CD4-positive, alpha-beta T cell treated with Interleukin-15 for 4 hours (primary cell): ENCODE results near the gene ERBB3.
"Not testable (repeated sequence)": the region's sequence is repeated elsewhere in the genome, so short reads cannot be mapped to it uniquely, and the experiment has no call there.

Experiments
- DNase-seq: peaks from one replicate; pipeline ENCODE4 v3.0.0-alpha.2; 2020; ENCODE audit warnings: low spot score

ERBB3 gene

GRCh38 chr12:56116267-56117081 lies 36.5 kb downstream of the ERBB3 start, which contains the start of gene RPL41:
RPL41 (plus strand) TSS chr12:56116633.
- DNase-seq = peak; percentile 94

DNA sequence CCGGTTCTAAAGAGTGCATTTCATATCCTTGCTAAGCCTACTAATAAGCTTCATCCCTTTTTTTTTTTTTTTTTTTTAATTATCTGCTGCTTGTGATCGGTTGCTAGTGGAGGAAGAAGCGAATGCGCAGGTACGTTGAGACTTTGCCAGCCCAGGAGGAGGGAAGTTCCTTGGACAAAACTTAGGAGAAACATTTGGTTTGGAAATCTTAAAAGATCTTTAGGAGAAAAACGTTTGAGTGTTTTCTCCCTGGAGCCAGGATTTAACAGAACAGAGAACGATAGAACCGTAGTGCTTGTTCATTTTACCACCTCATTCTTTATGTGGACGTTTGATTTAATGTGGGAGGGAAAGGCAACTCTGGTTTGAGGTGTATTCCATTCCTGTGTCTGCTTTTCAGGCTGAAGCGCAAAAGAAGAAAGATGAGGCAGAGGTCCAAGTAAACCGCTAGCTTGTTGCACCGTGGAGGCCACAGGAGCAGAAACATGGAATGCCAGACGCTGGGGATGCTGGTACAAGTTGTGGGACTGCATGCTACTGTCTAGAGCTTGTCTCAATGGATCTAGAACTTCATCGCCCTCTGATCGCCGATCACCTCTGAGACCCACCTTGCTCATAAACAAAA lies 37.2 kb downstream of the ERBB3 start:
- DNase-seq = not testable (repeated sequence)

DNA sequence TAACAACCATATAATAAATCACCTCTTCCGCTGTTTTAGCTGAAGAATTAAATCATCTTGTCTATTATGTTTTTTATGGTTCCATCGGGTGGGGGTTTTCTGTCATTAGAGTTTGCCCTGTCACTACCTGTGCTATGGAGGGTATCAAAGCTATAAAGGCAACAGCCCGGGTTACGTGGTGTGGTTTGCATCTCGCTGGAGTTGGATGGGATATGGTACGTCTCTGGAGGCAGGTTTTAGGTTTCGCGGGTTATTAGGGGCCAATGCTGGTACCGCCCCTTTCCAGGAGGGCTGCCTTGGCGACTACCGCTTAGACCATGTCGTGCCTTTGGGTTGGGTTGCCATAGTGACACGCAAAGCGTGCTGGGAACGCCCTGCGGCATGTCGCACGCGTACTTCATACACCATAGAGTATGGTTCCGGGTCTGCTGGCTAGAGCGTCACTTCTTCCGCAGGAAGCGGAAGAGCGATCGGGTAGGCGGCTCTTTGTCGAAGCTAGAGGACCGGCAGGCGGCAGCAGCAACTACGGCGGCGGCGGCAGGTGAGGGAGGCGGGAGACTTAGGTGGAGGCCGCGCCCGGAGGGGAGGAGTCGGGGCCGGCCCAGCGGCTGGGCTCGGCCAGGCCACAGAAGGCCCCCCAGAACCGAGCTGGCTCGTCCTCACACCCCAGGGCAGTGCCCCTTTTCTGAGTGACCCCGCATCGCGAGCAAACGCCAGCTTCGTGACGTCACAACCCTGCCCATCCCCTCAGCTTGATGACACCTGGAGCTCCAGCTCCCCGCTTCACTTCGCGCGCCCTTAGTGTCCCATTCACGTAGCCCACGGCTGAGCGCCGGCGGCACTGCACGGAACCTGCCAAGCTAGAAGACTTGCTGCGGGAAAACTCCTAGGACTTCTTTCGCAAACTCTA lies 38.1 kb downstream of the ERBB3 start, which contains the start of gene ZC3H10:
TSS of gene ZC3H10 (plus strand) at position 489 of the 910 bp plus-strand sequence. CDS start 2,297 bp downstream, outside the sequence.
- DNase-seq = peak; percentile 99

DNA sequence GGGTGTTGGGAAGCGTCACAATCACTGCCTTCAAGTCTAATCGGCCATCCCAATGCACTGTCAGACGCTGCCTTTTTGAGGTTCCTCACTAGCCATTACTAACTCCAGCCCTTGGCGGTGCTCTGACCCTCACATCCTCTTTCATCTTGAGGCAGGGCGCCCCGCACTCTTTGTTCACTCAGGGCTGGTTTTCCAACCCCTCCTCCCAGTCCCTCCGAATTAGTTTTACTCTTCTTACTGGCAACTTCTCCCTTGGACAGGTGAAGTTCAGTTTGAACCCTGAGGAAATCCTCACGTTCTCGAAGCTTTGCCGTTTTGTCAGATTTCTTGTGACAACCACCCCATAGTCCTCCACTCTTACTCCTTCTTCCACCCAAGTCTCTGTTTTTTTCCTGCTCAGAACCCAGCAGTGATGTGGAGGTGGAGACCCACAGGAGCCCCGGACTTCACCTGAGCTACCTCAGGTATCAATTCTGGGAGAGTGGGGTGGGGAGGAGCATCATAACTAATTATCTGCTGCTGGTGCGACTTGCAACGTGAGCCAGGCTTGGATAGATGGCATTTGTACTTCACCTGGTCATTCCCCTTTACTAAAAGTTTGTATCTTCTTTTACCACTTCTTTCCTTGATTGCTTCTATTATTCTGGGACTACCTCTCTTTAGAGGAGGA lies 38.9 kb downstream of the ERBB3 start:
- no peak for DNase-seq

GRCh38 chr12:56119361-56119796 lies 39.4 kb downstream of the ERBB3 start:
- DNase-seq = peak; percentile 74

- no peak for DNase-seq
Observed at GRCh38 chr12:56120158-56120846, 40.3 kb downstream of the ERBB3 start.

DNA sequence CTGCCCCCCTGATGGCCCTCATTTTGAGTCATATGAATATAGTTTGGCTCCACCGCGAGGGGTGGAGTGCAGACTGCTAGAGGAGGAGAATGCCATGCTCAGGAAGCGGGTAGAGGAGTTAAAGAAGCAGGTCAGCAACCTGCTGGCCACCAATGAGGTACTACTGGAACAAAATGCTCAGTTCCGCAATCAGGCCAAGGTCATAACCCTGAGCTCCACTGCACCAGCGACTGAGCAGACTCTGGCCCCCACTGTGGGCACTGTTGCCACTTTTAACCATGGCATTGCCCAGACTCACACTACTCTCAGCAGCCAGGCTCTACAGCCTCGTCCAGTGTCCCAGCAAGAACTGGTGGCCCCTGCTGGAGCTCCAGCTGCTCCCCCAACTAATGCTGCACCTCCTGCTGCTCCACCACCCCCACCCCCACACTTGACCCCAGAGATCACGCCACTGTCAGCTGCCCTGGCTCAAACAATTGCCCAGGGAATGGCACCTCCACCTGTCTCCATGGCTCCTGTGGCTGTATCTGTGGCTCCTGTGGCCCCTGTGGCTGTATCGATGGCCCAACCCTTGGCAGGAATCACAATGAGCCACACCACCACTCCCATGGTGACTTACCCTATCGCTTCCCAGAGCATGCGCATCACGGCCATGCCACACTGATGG lies 41.4 kb downstream of the ERBB3 start:
- DNase-seq = no peak

DNA sequence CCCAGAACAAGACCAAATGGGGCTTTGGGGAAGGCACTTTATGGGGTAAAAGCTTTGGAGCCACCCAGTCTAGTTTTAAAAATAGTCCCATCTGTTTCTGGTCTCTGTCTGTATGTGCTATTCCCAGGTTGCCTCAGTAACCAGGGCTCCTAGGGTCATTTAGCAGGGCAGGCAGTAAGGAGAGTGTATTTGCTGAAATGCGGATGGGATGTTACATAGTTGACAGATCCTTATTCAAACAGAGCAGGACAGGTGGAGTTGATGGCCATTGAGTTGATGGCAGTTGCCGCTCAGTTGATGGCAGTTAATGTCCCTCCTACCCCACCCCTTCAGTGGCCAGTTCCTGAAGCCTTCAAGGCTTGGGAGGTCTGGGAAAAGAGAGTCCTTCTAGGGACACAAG lies 42.7 kb downstream of the ERBB3 start:
- DNase-seq = no peak

DNA sequence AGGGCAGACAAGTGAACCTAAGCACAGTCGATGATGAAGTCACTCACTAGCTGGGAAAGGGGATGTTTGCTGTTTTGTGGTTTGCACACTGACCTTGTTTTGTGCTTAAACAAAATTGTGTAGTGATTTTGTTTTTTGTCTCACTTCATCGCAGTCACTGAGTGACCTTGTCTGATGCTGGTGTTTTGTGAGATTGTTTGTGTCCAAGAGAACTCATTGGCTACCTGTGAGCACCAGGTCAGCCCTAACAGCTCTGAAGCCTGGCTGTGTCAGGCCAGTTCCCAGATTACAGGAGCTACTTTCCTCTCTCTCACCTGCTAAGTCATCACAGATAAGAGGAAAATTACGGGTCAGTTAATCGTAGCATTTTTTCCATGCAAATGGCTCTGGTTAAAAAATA lies 44.2 kb downstream of the ERBB3 start:
- no peak for DNase-seq

- no peak for DNase-seq
Observed at GRCh38 chr12:56126732-56127239, 46.8 kb downstream of the ERBB3 start.

- DNase-seq = no peak
Observed at GRCh38 chr12:56127485-56127887, 47.5 kb downstream of the ERBB3 start.

DNA sequence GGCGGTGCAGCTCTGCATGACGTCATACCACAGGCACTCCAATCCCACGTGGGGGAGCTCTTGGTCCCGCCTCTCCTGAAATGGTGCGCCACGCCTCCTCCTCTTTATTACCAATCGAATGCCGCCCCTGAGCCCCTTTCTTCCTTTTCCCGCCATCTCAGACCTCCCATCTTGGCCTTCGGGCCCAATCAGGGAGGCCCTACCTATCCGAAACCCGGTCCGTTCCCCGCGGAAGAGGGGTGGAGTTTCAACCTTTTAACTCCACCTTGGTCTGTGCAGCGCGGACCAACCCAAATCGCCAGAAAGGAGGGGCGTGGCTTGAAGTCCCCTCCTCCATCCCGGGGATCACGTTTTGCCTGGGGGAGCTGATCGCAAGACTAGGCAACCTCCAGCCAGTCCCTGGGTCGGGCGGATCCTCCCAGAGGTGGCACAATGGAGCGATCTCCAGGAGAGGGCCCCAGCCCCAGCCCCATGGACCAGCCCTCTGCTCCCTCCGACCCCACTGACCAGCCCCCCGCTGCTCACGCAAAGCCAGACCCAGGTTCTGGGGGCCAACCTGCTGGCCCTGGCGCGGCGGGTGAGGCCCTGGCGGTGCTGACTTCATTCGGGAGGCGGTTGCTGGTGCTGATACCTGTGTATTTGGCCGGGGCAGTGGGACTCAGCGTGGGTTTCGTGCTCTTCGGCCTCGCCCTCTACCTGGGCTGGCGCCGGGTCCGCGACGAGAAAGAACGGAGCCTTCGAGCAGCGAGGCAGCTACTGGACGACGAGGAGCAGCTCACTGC lies 48.1 kb downstream of the ERBB3 start, which contains the start of gene ESYT1:
TSS of gene ESYT1 (plus strand) at position 380 of the 782 bp plus-strand sequence. CDS start at position 433, 53 bp downstream.
- DNase-seq = peak; percentile 99

DNA sequence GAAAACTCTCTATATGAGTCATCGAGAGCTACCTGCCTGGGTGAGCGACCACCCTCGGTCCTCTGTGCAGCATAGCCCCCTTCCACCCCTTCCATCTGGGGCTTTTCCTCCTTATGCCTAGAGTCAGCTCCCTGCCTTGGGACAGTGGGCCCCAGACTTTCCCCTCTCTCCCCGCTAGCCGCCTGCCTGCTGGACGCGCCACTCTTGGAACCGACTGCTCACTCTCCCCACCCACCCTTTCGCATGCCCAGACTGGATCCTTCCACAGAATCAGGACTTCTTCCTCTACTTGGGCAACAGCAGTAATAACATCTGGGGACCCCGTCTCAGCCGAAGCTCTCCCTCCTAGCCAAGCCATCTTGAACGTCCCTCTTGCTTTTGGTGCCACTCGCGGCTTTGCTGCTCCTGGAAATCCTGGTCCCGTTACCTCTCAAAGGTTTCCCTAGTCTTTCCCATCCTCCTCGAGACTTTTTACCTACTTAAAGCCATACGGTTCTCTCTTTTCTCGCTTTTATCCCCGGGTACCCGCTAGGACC lies 48.8 kb downstream of the ERBB3 start:
- DNase-seq = no peak

GRCh38 chr12:56129206-56129941 lies 49.4 kb downstream of the ERBB3 start:
- peak; percentile 83 for DNase-seq

GRCh38 chr12:56129942-56130495 lies 50.1 kb downstream of the ERBB3 start:
- no peak for DNase-seq

DNA sequence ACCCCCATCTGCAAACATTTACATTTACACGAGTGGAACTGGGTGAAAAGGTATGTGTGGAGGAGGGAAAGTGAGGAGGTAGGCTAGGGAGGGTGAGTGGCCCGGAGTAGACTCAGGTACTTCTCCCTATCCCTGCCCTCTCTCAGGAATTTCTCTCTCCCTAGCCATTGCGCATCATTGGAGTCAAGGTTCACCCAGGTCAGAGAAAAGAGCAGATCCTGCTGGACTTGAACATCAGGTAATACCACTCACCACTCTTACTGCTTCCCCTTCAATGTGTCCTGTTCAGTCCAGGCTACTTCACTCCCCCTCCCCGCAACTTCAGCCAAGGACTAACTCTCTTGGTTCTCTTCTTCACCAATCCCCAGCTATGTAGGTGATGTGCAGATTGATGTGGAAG lies 50.9 kb downstream of the ERBB3 start:
- DNase-seq = no peak

DNA sequence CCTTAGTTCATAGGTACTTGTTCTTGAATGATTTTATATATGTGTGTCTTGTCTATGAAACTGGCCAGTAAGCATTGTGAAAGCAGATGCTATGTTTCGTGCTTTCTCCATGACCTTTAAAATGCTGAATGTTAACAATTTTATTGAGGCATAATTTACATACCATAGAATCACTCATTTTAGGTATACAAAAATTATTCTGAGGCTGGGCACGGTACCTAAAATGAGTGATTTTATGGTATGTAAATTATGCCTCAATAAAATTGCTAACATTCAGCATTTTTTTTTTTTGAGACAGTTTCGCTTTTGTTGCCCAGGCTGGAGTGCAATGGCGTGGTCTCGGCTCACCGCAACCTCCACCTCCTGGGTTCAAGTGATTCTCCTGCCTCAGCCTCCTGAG lies 54.9 kb downstream of the ERBB3 start:
- no peak for DNase-seq
